HG03280 (cell line): Measurements from ENCODE around the gene FAM78B.

Experiments used
- ATAC-seq: cut with Tn5 transposase; IDR thresholded peaks from one replicate; pipeline ENCODE4 v1.9.1; 2021; ENCODE audit warnings: mild to moderate bottlenecking, moderate library complexity; ENCODE audit not compliant: unreplicated experiment

Gene FAM78B

DNA sequence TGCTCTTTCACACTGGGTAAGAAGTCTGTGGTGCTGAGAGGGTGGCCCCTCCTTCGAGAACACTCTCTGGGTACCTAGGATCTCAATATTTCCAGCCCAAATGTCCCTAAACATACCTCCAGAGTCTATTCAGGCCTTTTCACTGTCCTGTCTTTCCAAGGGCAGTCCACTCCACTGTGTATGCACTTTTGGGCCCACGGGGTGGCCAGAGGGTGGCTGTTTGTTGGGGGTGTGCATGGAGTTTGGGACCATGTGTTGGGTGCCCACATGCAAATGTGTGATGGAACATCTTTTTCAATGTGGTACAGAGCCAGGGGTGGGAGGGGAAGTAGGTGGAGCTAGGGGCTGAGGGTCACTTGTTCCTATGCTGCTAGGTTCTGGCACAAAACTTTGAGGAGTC, 87.5 kb downstream of the FAM78B start:
- no peak for ATAC-seq

DNA sequence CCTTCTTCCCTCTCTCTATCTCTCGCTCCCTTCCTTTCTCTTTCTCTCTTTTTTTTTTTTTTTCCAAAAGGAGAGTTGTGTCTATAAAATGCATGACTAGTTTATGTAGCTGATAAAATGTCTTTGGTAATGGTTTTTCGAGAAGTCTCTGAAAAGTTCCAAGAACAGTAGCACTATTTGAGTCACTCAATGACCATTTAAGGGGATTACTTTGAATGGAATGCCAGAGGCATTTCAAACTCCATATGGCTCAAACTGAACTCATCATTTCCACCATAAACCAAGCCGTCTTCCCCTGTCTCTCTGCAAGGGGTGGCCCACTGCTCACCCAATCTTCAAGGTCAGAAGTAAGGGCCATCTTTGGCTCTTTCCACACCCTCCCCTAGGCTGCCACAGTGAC, 93.3 kb downstream of the FAM78B start:
- ATAC-seq: no peak

DNA sequence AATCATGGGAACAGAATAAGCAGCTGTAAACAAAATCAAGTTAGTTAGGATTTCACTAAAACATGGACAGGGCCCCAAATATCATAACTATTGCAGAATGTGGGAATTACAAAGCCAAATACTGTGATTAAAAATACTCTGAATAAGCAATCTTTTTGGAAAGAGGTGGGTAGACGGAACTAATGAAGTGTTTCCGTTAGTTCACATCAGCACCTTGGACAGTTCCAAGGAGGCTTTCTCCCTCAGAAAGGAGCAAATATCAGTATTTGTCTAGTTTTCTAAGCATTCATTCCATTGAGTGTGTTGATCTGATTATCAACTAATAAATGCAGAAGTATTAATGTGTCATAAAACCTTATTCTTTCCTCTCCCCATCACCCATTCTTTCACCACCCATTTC, 97.4 kb downstream of the FAM78B start:
- no peak for ATAC-seq

DNA sequence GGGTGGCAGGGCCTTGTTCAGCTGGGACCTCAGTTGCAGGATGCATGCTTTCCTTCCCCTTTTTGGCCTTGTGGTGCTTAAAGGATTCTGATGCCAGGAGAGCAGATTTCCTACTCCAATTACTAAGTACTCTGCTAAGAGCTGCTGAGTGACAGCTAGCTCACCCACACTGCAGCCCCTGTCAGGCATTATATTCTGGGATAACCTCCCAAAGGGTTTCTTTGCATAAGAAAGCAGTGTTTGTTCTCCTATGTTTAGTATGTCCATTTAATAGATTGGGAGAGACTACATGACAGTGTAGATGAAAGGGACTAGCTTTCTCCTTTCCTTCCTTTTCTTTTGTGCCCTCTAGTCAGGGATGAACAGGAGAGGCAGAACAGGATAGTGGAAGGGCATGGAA, 100.7 kb downstream of the FAM78B start:
- ATAC-seq: no peak

DNA sequence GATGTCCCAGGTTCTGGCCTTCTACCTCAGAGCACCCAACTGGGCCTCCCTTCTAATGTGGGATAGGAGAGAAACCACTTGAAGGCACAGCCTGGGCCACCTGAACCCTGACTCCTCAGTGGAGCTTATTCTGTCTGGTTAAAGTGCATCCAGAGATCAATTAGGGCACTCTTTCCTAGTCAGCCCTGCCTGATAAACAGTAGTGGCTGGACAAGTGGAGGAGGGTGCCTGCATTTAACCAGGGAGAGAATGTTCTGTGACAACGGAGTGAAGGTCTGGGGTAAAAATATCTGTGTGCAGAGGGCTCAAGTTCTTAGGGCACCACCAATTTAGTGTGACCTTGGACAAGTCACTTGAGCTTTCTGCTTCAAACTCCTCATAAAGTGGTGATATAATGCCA, 101.8 kb downstream of the FAM78B start:
- no peak for ATAC-seq

DNA sequence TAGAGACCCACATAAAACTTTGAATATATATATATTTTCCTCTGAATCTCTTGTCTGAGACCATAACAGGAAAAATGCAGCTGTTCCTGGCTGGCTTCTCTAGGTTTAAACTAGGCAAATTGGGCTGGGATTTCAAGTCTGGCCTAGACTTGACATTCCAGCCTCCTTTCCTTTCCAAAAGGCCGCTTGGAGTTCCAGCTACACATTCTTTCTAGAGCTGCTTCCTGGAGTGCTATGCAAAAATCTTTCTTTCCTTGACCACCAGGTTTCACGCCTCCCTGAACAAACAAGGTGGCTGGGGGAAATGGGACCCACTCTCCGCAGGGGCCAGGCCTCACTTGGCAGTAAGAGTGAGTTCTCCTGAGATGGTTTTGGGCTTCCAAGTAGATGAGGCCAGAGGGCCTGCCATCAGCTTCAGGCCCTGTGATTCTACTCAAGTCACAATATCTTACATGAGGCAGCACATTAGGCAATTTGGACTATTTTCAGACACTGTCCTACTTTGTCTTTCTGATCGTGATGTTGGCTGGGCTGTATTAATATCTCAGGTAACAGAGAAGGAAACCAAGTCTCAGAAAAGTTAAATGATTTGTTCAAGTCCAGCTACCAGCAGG, 102.4 kb downstream of the FAM78B start:
- no peak for ATAC-seq

DNA sequence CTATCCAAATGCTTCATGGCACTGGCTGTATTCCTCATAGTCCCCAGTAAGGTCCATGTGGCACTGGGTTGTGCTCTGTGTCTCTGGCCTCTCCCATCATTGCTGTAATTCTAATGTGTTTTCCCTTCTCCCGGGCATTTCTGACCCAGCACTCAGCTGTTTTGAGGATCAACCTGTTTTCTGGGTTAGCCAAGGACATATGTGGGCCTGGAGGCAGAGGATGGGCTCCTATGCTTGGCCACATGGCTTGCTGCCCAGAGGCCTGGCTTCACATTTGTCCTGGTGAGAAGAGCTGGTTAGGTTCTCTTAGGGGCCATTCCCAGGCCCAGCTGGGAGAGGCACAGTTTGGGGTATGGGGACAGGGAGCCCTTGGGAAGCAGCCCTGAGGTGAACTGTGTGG, 103.1 kb downstream of the FAM78B start:
- ATAC-seq: no peak

DNA sequence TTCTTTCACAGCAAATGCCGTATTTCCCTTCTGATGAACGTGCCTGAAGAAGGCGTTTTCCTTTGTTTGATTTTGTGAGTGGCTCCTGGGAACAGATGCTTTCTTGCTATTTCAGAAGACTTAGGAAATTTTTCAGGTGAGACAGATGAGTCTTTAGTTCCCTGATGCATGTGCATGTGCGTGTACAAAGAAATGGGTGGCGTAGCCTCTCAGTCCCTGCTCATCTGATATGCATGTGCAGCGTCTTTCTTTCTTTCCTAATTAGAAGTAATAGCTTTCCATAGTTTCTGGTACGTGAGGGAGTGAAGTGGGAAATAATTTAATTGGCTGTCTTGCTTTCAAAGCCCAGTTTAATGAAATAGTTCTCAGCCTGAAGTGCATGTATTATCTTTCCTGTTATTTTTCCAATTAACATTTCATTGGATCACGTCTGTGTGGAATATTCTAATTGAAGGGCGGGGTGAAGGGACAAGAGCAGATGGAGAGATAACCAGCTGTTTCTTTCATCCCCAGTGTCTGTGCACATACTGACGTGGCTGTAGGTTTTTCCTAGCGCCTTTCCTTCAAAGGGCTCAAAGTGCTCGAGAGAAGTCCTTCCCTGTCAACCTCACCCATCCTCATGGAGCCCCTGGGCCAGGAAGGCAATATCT, 104.3 kb downstream of the FAM78B start:
- ATAC-seq: no peak

DNA sequence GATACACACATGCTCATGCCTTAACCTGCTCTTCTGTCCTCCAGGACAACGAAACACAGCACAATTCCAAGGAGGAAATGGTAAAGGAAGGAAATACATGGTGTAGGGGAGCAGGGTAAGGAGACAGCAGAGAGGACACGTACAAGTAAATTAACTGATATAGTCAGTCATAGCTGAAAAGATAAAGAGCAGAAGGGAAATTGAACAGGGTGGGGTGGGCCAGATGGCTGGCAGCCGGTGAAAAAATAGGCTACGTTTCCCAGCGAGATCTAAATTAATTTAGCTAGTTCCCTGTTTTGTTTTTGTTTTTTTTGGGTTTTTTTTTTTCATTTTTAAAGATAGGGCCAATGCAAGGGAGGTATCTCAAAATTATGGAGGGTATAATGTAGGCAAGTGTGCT, 109.2 kb downstream of the FAM78B start:
- no peak for ATAC-seq

DNA sequence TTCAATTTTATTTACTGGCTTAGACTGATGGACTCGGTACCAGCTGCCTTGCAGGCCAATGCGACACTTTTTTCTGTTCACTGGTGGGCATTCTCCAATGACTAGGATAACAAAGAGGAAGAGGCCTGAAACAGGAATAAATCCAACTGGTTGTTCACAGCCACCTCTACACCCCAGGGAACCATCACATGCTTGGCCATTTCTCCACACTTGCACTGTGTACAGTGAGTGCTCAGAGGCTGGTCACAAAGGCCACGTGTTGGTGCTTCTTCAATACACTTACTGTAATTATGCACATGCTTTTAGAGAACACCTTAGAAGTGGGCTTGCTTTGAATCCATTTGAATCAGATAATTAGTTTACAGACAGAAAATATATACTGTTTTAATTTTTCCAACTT, 113.4 kb downstream of the FAM78B start:
- no peak for ATAC-seq

DNA sequence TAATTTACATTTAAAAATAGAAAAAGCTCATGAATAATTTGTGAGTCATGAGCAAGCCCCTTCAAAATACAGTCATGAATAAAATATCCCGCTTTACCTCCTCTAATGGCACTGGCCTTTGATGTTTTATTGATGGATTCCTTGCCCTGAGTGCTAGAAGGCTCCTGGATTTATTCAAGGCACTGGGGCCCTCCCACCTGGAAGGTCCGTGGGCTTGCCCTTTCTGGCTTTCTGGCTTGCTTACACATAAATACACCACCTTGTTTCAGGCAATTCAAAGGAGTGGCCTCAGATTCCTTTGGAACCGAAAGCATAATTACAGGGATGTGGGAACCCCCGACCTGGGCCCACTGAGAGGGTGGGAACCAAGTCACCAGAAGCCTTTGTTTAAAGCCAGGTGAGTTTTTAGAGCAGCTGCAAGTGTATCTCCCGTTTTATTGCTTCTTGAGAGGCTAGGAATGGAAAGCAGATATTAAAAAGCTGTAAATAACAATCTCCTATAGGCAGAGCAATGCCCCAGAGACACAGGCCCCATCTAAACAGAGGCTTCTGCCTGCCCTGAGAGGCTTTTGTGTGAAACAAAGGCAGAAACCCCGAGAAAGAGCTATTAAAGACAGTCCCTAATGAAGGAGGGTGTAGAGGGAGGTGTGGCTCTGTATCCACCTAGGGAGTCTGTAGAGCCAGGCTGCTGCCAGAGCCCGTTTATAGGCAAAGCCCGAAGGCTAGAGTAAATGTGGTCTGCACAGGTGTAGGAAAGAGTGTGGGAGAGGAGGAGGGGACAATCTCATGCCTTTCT, 126.4 kb downstream of the FAM78B start:
- ATAC-seq: no peak

DNA sequence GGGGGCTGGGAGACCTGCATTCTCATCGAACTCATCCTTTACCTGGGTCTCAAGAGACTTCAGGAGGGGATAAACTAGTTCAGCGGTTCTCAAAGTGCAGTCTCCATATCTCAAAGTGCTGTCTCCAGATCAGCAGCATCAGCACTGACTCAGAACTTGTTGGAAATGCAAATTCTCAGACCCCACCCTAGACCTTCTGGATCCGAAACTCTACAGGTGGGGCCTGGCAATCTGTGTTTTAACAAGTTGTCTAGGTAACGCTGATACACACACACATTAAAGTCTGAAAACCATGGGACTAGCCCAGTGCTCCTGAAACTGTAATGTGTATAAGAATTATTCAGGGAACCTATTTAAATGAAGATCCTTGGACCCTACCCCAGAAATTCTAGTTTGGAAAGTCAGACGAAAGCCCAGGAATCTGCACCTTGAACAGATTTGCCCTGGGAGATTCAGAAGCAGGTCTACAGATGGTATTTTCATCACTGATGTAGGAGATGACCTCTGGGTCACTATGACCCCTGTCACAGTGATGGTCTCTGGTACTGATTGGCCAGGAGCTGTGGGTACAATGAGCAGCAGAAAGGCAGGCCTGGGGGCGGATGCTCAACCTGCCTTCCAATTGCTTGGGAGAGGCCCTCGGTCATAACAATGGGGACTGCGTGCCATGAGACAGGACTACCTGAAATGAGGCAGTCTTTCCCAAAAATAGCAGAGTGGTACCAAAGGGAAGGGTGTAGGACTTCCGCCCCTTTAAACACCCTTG, 127.2 kb downstream of the FAM78B start:
- ATAC-seq: no peak

DNA sequence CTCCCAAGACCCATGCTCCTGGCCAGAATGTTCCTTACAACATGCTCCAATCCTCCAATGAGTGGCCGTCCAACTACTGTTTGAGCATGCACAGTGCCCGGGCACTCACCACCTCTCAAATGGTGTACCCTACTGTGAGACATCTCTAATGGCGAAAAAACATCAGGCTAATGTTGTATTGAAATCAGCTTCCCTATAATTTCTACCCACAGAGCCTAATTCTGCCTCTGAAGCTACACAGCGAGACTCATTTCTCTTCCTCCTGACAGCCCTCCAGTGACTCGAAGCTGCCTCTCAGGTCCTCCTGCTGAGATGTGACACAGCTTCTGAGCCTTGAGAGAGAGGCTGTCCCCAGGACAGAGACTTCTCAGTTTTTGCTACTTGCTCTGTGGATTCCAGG, 130.7 kb downstream of the FAM78B start:
- ATAC-seq: no peak

DNA sequence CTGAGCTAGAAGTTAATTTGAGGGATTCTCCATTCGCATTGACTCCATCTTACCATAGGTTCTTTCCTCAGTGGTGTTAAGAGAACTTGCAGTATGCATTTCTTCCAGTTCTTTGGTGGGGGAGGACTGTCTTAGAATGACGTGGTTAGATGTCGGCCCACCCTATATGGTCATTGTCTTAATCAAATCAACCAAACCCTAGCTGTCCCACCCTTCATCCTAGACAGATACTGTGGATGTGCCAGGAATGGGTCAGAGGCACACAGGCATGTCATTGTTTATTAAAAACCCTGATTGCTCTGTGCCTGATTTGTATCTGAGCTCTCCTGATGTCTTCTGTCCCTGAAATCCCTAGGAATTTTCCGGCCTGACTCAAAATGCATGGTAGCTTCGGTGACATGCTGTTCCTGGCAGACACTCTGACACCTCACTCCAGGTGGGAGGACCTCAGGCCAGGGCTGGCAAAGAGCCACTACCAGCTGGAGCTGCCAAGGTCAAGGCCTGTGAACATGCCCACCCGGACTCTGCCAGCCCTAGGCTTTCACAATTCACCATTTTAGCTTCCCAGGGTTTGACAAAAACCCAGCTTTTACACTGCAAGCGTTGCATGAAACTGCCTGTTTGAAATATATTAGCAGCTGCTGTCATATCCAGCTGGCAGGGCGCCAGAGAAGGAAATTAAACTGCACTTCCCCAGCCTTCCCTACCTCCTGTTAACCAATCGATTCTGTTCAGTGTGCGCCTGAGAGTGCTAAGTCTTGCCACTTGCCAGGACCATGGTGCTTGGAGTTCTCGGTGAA, 134.0 kb downstream of the FAM78B start:
- ATAC-seq: no peak

DNA sequence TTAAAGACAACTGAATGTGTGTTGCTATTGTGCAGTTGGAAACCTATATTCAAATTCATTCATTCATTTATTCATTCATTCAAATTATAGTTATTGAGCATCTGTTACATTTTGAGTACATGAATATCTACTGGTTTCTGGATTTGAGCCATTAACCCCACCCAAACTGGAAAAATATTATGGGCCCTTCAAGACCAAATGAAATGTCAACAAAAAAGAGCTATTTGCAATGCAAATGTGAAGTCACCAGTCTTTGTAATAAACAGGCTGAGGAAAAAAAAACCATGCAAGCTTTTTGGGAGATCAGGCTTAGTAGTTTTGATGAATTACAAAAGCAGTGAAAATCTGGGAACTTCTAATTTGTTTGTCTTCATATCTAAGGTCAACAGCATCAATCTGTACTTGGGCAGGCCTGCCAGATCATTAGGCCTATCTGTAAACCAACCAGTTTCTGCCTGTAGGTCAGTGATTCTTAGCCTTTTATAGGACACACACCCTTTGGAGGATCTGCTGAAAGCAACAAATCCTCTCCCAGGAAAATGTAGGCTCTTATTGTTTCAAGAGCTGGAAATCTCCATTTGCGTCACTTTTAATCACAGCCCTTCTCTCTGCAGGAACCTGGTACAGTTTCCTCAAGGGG, 134.7 kb downstream of the FAM78B start:
- no peak for ATAC-seq

DNA sequence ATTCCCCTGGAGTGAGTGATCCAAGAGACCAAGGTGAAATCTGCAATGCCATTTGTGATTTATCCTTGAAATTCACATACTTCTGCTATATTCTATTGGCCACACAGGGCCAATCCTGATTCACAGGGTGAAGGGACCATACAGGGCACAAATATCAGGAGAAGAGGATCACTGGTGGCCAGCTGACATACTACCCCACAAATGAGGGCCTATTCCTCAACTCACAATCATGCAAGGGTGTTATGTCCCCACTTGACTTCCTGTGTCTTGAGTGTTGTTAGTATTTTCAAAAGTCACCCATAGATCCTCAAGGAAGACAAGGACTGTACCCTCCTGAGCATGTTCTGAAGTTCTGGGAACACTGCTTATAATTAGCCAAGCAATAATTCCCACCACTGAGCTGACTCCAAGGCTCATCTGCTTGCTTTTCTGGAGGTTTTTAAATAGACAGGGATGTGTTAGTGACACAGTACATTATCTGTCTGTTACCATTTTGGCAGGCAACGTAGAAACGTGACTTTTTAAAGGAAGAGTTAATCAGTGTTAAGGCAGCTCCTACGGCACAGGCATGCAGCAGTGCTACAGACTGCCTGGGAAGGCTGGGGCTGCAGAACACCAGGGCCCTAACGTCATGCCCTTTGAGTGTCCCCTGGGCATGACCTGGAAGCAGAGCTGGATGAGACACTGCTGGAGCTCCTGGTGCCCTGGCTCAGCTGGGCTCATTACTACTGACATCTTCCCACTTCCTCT, 137.4 kb downstream of the FAM78B start:
- ATAC-seq: no peak

DNA sequence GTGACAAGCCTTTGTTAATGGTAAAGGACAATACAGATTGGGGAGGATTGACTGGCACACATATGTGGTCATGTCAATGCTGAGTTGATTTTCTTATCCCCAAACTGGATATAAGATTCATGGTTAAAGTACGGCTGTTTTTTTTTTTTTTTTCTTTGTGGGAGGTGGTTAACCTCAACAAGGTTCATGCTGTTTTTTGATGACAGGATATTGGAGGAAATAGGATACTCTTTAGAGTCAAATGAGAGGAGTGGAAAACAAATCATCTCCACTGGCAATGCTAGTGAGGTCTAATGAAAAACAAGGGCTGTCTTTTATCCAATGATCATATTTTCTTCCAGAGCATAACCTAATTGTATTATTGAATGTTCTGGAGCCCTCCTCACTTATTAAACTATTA, 140.2 kb downstream of the FAM78B start:
- no peak for ATAC-seq

DNA sequence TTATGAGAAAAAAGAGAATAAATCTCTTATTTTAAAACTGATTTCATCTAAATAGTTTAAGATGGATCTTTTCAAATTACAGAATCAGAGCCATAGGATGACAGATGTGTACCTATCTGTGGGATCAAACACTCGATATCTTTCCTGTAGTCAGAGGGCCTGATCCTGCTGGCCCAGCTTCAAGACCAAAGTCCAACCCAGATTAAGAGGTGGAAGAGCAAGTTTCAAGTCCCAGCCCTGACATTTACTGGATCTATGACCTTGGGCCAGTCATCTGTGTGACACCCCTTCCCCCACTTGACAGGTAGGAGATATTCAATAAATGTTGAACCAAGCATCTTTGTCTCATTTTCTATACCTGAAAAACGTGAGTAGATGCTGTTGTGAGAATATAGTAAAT, 140.7 kb downstream of the FAM78B start:
- ATAC-seq: no peak

DNA sequence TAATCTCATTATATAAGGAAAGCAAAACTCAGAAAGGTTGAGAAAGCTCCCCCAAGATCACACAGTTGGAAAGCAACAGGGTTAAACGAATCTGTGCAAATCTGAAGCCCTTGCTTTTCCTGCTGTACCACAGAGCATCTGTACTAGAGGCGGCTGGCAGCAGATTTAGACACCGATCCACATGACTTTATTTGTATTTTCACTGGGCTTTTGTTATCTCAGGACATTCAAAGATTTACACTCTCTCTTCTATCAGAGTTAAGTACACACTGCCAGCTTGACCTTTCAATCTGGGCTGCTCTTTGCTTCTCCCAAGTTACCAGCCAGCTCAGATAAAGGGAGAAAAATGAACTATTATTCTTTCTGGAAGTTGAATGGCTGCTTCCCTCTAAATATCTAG, 146.6 kb downstream of the FAM78B start:
- ATAC-seq: no peak
